ENCODE results near the gene PRRT4. TPM values are rescaled to one million over a fixed set of nuclear protein-coding genes. Genes with fewer than 3 reads are reported as not detected.

Gene PRRT4
- total and polyA plus RNA-seq, 9 of the 15 experiments (the other 6 are each of a cell fraction or from before 2014, with no cell fraction given) = not detected

DNA sequence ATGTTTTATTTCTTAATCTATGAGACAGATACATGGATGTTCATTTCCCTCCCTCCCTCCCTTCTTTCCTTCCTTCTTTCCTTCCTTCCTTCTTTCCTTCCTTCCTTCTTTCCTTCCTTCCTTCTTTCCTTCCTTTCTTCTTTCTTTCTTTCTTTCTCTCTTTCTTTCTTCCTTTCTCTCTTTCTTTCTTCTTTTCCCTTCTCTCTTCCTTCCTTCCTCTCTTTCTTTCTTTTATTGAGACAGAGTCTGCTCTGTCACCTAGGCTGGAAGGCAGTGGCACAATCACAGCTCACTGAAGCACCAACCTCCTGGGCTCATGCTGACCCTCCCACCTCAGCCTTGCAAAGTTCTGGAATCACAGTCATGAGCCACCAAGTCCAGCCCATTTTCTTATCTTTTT is 5.5 kb upstream of the PRRT4 start (continued):
- TF ChIP-seq, protein P1, sequence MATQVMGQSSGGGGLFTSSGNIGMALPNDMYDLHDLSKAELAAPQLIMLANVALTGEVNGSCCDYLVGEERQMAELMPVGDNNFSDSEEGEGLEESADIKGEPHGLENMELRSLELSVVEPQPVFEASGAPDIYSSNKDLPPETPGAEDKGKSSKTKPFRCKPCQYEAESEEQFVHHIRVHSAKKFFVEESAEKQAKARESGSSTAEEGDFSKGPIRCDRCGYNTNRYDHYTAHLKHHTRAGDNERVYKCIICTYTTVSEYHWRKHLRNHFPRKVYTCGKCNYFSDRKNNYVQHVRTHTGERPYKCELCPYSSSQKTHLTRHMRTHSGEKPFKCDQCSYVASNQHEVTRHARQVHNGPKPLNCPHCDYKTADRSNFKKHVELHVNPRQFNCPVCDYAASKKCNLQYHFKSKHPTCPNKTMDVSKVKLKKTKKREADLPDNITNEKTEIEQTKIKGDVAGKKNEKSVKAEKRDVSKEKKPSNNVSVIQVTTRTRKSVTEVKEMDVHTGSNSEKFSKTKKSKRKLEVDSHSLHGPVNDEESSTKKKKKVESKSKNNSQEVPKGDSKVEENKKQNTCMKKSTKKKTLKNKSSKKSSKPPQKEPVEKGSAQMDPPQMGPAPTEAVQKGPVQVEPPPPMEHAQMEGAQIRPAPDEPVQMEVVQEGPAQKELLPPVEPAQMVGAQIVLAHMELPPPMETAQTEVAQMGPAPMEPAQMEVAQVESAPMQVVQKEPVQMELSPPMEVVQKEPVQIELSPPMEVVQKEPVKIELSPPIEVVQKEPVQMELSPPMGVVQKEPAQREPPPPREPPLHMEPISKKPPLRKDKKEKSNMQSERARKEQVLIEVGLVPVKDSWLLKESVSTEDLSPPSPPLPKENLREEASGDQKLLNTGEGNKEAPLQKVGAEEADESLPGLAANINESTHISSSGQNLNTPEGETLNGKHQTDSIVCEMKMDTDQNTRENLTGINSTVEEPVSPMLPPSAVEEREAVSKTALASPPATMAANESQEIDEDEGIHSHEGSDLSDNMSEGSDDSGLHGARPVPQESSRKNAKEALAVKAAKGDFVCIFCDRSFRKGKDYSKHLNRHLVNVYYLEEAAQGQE (IDR thresholded peaks at IDR 0.05; ENCODE audit: borderline replicate concordance) = no peak
- TF ChIP-seq, protein P1 (CRISPR knock-in tag; IDR thresholded peaks at IDR 0.05; ENCODE audit: low read depth) = no peak
- TF ChIP-seq GABPA (tag; conservative IDR thresholded peaks at IDR 0.05; ENCODE audit: low read depth) = no peak
- TF ChIP-seq KLF13 (tag; IDR thresholded peaks at IDR 0.05; ENCODE audit: borderline replicate concordance, low read depth) = no peak
- TF ChIP-seq, protein P2, sequence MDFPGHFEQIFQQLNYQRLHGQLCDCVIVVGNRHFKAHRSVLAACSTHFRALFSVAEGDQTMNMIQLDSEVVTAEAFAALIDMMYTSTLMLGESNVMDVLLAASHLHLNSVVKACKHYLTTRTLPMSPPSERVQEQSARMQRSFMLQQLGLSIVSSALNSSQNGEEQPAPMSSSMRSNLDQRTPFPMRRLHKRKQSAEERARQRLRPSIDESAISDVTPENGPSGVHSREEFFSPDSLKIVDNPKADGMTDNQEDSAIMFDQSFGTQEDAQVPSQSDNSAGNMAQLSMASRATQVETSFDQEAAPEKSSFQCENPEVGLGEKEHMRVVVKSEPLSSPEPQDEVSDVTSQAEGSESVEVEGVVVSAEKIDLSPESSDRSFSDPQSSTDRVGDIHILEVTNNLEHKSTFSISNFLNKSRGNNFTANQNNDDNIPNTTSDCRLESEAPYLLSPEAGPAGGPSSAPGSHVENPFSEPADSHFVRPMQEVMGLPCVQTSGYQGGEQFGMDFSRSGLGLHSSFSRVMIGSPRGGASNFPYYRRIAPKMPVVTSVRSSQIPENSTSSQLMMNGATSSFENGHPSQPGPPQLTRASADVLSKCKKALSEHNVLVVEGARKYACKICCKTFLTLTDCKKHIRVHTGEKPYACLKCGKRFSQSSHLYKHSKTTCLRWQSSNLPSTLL (IDR thresholded peaks at IDR 0.05) = no peak
- no peak for TF ChIP-seq CREB1 (IDR thresholded peaks at IDR 0.05)
- no peak for TF ChIP-seq CREB1 (CRISPR knock-in tag; IDR thresholded peaks at IDR 0.05)
- TF ChIP-seq KDM1A (IDR thresholded peaks at IDR 0.05) = peak in 1 of 2 experiments; percentile 56; a peak in 1 of 4 replicates
- TF ChIP-seq, protein P3, sequence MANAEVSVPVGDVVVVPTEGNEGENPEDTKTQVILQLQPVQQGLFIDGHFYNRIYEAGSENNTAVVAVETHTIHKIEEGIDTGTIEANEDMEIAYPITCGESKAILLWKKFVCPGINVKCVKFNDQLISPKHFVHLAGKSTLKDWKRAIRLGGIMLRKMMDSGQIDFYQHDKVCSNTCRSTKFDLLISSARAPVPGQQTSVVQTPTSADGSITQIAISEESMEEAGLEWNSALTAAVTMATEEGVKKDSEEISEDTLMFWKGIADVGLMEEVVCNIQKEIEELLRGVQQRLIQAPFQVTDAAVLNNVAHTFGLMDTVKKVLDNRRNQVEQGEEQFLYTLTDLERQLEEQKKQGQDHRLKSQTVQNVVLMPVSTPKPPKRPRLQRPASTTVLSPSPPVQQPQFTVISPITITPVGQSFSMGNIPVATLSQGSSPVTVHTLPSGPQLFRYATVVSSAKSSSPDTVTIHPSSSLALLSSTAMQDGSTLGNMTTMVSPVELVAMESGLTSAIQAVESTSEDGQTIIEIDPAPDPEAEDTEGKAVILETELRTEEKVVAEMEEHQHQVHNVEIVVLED (CRISPR knock-in tag; IDR thresholded peaks at IDR 0.05) = no peak
- no peak for TF ChIP-seq CEBPB (tag; IDR thresholded peaks at IDR 0.05)
- TF ChIP-seq, protein P4, sequence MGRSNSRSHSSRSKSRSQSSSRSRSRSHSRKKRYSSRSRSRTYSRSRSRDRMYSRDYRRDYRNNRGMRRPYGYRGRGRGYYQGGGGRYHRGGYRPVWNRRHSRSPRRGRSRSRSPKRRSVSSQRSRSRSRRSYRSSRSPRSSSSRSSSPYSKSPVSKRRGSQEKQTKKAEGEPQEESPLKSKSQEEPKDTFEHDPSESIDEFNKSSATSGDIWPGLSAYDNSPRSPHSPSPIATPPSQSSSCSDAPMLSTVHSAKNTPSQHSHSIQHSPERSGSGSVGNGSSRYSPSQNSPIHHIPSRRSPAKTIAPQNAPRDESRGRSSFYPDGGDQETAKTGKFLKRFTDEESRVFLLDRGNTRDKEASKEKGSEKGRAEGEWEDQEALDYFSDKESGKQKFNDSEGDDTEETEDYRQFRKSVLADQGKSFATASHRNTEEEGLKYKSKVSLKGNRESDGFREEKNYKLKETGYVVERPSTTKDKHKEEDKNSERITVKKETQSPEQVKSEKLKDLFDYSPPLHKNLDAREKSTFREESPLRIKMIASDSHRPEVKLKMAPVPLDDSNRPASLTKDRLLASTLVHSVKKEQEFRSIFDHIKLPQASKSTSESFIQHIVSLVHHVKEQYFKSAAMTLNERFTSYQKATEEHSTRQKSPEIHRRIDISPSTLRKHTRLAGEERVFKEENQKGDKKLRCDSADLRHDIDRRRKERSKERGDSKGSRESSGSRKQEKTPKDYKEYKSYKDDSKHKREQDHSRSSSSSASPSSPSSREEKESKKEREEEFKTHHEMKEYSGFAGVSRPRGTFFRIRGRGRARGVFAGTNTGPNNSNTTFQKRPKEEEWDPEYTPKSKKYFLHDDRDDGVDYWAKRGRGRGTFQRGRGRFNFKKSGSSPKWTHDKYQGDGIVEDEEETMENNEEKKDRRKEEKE (IDR thresholded peaks at IDR 0.05; ENCODE audit: borderline replicate concordance in 1 of 2, control insufficient read depth in 1 of 2, low read depth in 2 of 2, low read length in 1 of 2) = no peak
- no peak for TF ChIP-seq ZNF445 (CRISPR knock-in tag; IDR thresholded peaks at IDR 0.05; ENCODE audit: low read depth)
- no peak for TF ChIP-seq POLR2A (conservative IDR thresholded peaks at IDR 0.05)

All from K562 (cell line).